Keratinocyte (primary cell): ENCODE measurements around the gene E2F6. TPM values are rescaled to one million over a fixed set of nuclear protein-coding genes. Genes with fewer than 3 reads are reported as not detected.

ENCODE experiments used
- DNase-seq: peaks from one replicate; pipeline ENCODE4 v3.0.0-alpha.2; 2011; ENCODE audit warnings: low read depth, missing footprints, low spot score
- FAIRE-seq: peaks from 2 replicates; lab custom pipeline; 2011; peaks lifted over from hg19 to GRCh38; lab: Jason Lieb, UNC
- H2AFZ ChIP-seq: 2 replicates; pipeline ENCODE4 v1.6.0; 2012; ENCODE audit warnings: low read length, control low read depth, inconsistent platforms; ENCODE audit not compliant: control insufficient read depth
- H3K27ac ChIP-seq: 2 replicates; pipeline ENCODE4 v1.5.1; 2011; ENCODE audit warnings: low read length; ENCODE audit not compliant: control insufficient read depth, insufficient read depth
- H3K27me3 ChIP-seq: 3 replicates; pipeline ENCODE4 v1.6.0; 2011; ENCODE audit warnings: low read length; ENCODE audit not compliant: control insufficient read depth, insufficient read depth; ENCODE audit errors: extremely low read depth
- H3K36me3 ChIP-seq, 2 experiments: 2 replicates in 1 of 2; 3 replicates in 1 of 2; pipeline ENCODE4 v1.5.1; 2011; ENCODE audit warnings: low read length in 2 of 2, mild to moderate bottlenecking in 1 of 2; ENCODE audit not compliant: control insufficient read depth in 2 of 2, insufficient read depth in 2 of 2; ENCODE audit errors: extremely low read depth in 1 of 2
- H3K4me1 ChIP-seq: 3 replicates; pipeline ENCODE4 v1.5.1; 2011; ENCODE audit warnings: low read length; ENCODE audit not compliant: control insufficient read depth, insufficient read depth; ENCODE audit errors: extremely low read depth
- H3K4me2 ChIP-seq: 3 replicates; pipeline ENCODE4 v1.6.0; 2011; ENCODE audit warnings: low read depth, low read length; ENCODE audit not compliant: control insufficient read depth, insufficient read depth; ENCODE audit errors: extremely low read depth
- H3K4me3 ChIP-seq, 3 experiments: fragments of 200-600 bp in 1 of 3; sonication (generic) in 1 of 3; 2 replicates in 2 of 3; 3 replicates in 1 of 3; pipeline ENCODE4 v1.5.1; 2011 to 2016; ENCODE audit warnings: low read length in 3 of 3, mild to moderate bottlenecking in 3 of 3, control low read depth in 2 of 3, inconsistent platforms in 1 of 3, low read depth in 1 of 3, mixed read lengths in 1 of 3, mixed run types in 1 of 3, moderate library complexity in 1 of 3; ENCODE audit not compliant: control insufficient read depth in 2 of 3, insufficient read depth in 2 of 3; ENCODE audit errors: extremely low read depth in 1 of 3
- H3K79me2 ChIP-seq: 2 replicates; pipeline ENCODE4 v1.6.0; 2012; ENCODE audit warnings: low read length; ENCODE audit not compliant: control insufficient read depth, insufficient read depth
- H3K9ac ChIP-seq: 3 replicates; pipeline ENCODE4 v1.6.0; 2011; ENCODE audit warnings: low read length; ENCODE audit not compliant: control insufficient read depth, insufficient read depth; ENCODE audit errors: extremely low read depth
- H3K9me1 ChIP-seq: 3 replicates; pipeline ENCODE4 v1.6.0; 2011; ENCODE audit warnings: low read length; ENCODE audit not compliant: control insufficient read depth, insufficient read depth; ENCODE audit errors: extremely low read depth
- H3K9me3 ChIP-seq: 2 replicates; pipeline ENCODE4 v1.5.1; 2012; ENCODE audit warnings: low read depth, low read length; ENCODE audit not compliant: control insufficient read depth
- H4K20me1 ChIP-seq: 3 replicates; pipeline ENCODE4 v1.6.0; 2011; ENCODE audit warnings: low read length; ENCODE audit not compliant: control insufficient read depth, insufficient read depth; ENCODE audit errors: extremely low read depth
- CTCF ChIP-seq, 3 experiments: IDR thresholded peaks in 1 of 3; conservative IDR thresholded peaks in 1 of 3; optimal IDR thresholded peaks in 1 of 3; 2 replicates in 2 of 3; 3 replicates in 1 of 3; pipeline versions ENCODE3 to v1.5.1; 2011; ENCODE audit warnings: low read length in 3 of 3, mild to moderate bottlenecking in 3 of 3, moderate library complexity in 2 of 3, control low read depth in 1 of 3, inconsistent platforms in 1 of 3; ENCODE audit not compliant: insufficient read depth in 2 of 3; ENCODE audit errors: extremely low read depth in 1 of 3
- EZH2 ChIP-seq: IDR thresholded peaks from one replicate; pipeline ENCODE4 v1.6.1; 2012; ENCODE audit warnings: inconsistent platforms, mild to moderate bottlenecking, low read length, moderate library complexity
- dilution Hi-C: fragments of 300-500 bp; cut with MboI; formaldehyde crosslinking; loops from one replicate; pipeline ENCODE4 v1.7.0; 2020; ENCODE audit warnings: low sequenced_read_pairs; ENCODE audit not compliant: extremely low pct_ligation_motif_present
- polyA plus RNA-seq, 5 experiments: library from polyadenylated mRNA; depleted of rRNA in 3 of 5; stranded (reverse) in 3 of 5; stranded (forward) in 1 of 5; unstranded in 1 of 5; fragments of >200 nt; gene quantifications; 1 replicate in 1 of 5; 2 replicates in 3 of 5; 3 replicates in 1 of 5; pipeline versions ENCODE4 v1.2.1 to v1.2.3, GENCODE V29; 2011 to 2012; ENCODE audit warnings: missing spikeins in 2 of 5, low read depth in 1 of 5, low replicate concordance in 1 of 5

Gene E2F6
- polyA plus RNA-seq, 1 donor (not counting 4 experiments of a cell fraction or from before 2014, with no cell fraction given): 13.8 TPM

- no peak overlapping the region for H3K27ac ChIP-seq
- dilution Hi-C loops: no loop called here
Observed at GRCh38 chr2:11499081-11499743, 33.3 kb upstream of the E2F6 start.

GRCh38 chr2:11498543-11499034 lies 32.6 kb upstream of the E2F6 start:
- Histone ChIP-seq H3K9ac (no peak overlapping the region), H3K4me1 (no peaks in the 10 kb centered on the region), H3K79me2 (no peaks in the 10 kb centered on the region), H3K27me3 (peaks cover 8% of the 10 kb centered on the region), H2AFZ (no peak overlapping the region), H3K4me3 (no peak overlapping the region), H4K20me1 (no peaks in the 10 kb centered on the region), H3K9me3 (no peaks in the 10 kb centered on the region), H3K9me1 (no peaks in the 10 kb centered on the region), H3K4me2 (no peak overlapping the region), H3K36me3 (no peaks in the 10 kb centered on the region), H3K27ac (no peak overlapping the region)
- no peak for TF ChIP-seq CTCF (optimal IDR thresholded peaks at IDR 0.05 in 1 of 3, IDR thresholded peaks at IDR 0.05 in 1 of 3, conservative IDR thresholded peaks at IDR 0.05 in 1 of 3; ENCODE audit: extremely low read depth in 1 of 3, insufficient read depth in 2 of 3, low read length in 3 of 3)
- no peak for TF ChIP-seq EZH2
- dilution Hi-C loops: no loop called here
- DNase-seq (no peak), FAIRE-seq (no peak)

More at GRCh38 chr2:11499081-11499743, 33.3 kb upstream of the E2F6 start:
- no peaks in the 10 kb centered on the region for H4K20me1 ChIP-seq
- H3K4me1 ChIP-seq: no peaks in the 10 kb centered on the region
- H3K9me1 ChIP-seq: no peaks in the 10 kb centered on the region
- DNase-seq (no peak), FAIRE-seq (no peak)
- TF ChIP-seq EZH2: no peak
- no peak for TF ChIP-seq CTCF (optimal IDR thresholded peaks at IDR 0.05 in 1 of 3, IDR thresholded peaks at IDR 0.05 in 1 of 3, conservative IDR thresholded peaks at IDR 0.05 in 1 of 3; ENCODE audit: extremely low read depth in 1 of 3, insufficient read depth in 2 of 3, low read length in 3 of 3)
- peaks cover 8% of the 10 kb centered on the region for H3K27me3 ChIP-seq
- H3K36me3 ChIP-seq: no peaks in the 10 kb centered on the region
- H3K79me2 ChIP-seq: no peaks in the 10 kb centered on the region
- H3K4me2 ChIP-seq: no peak overlapping the region
- no peaks in the 10 kb centered on the region for H3K9me3 ChIP-seq
- no peak overlapping the region for H2AFZ ChIP-seq
- no peak overlapping the region for H3K4me3 ChIP-seq
- no peak overlapping the region for H3K9ac ChIP-seq
